ENCODE data around the gene PKP4. TPM values are rescaled to one million over a fixed set of nuclear protein-coding genes. Genes with fewer than 3 reads are reported as not detected.

Gene PKP4
- polyA plus RNA-seq, 6 donors from 2014 or later = 0.19 to 1.1 (median 0.55) TPM; not detected in 1

DNA sequence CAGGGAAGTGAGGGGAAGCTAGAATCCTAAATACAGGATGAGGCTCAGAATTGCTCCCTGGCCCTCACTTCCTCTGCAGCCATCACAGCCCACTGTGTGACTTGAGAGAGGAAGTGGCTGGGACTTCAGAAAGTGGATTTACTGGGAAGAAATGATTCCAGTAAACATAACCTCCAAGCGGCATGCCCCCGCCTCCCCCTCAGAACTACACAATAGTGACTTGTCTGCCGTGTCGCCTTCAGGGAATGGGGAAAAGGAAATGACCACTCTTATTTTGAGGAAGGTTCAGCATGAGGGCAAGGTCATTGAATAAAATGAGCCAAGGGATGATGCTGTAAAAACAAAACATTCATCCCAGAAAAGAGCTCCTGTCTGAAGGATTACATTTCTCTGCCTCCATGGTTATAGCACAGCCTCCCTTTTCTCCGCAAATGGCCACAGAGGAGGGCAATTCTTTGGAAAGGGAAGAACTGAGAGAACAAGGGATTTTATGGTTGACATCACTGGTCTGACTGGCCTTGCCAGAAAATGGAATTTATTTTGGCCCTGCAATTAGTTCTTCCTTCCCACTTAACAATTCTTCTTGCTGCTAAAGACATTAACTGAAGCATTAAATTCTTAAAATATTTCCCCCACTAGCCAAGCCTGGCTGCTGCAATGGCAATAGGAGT, 259.5 kb downstream of the PKP4 start:
- DNase-seq = no peak
- H3K9me3 Mint-ChIP-seq = peaks cover 0 to 17% (median 13%) of the 10 kb centered on the region in 7 donors
- no peaks in the 10 kb centered on the region for H3K4me1 Mint-ChIP-seq
- no peak overlapping the region for H3K4me3 Mint-ChIP-seq
- peaks cover 0 to 14% of the 10 kb centered on the region in 2 donors for H3K36me3 Mint-ChIP-seq
- H3K27me3 Mint-ChIP-seq = peaks cover 0 to 7% (median 4%) of the 10 kb centered on the region in 3 donors
- ATAC-seq (ENCODE audit: low read depth in 2 of 2) = no peak
- no peak overlapping the region for H3K27ac Mint-ChIP-seq

DNA sequence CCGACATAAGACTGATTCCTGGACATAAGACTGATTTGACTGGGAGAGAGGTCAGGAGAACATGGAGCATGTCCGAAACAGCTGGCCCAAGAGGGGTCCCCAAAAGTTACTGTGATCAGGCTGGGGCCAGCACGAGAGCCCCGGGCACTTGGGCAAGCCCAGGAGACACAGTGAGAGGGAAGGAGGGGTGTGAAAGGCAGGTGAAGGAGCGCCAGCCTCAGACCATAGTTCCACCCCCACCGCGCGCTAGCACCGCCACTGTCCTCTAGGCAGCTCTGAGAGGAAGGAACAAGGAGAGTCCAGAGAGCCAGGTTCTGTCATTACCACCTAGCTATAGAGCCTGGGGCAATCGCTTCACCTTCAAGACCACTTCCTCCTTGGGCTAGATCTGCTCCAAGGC, 260.2 kb downstream of the PKP4 start:
- H3K36me3 Mint-ChIP-seq = peaks cover 0 to 14% of the 10 kb centered on the region in 2 donors
- H3K4me1 Mint-ChIP-seq = no peaks in the 10 kb centered on the region
- ATAC-seq (ENCODE audit: low read depth in 2 of 2) = no peak

DNA sequence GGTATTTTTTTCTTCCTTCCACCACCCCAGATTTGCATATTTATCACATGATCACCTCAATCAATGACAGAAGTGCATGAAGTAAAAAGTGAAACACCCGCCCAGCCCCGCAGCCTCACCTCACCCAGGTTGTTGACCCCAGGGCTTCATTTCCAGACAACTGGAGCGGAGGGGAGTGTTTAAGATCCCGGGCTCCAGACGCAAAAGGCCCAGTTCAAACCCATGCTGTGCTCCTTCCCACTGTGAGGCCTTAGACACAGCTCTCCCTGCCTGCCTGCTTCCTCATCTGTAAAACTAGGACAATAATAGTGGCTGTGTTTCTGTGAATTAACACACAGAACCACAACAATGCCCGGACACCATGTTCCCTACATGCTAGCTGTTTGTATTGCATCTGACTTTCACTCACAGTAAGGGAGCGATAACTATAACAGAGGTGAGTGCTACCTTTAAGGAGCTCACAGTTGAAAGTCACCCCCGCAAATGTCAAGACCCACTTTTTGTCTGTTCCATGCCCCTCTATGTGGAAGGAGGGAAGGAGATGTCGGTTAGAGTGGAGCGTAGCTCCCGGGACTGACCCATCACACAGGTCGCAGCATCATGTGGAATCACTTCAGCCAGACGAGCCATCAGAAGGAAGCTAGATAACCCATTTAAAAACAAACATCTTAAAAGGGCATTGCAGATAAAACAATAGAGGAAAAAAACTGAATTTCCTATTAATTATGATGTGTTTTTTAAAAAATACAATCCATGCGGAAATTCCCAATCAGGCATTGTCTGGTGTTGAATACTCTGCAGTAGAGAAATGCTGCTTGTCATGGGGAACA, 260.8 kb downstream of the PKP4 start:
- DNase-seq = no peak
- ATAC-seq (ENCODE audit: low read depth in 2 of 2) = no peak
- Mint-ChIP-seq H3K9me3 (peaks cover 0 to 17% (median 11%) of the 10 kb centered on the region in 7 donors), H3K27ac (no peak overlapping the region), H3K27me3 (peaks cover 0 to 7% (median 4%) of the 10 kb centered on the region in 3 donors), H3K4me1 (no peaks in the 10 kb centered on the region), H3K36me3 (peaks cover 0 to 14% of the 10 kb centered on the region in 2 donors), H3K4me3 (peak overlapping the region in 1 of 8 donors; percentile 65)

More for the DNA sequence above, 260.2 kb downstream of the PKP4 start:
- peaks cover 0 to 17% (median 13%) of the 10 kb centered on the region in 7 donors for H3K9me3 Mint-ChIP-seq
- no peak overlapping the region for H3K27ac Mint-ChIP-seq
- no peak for DNase-seq
- H3K27me3 Mint-ChIP-seq = peaks cover 0 to 7% (median 4%) of the 10 kb centered on the region in 3 donors
- no peak overlapping the region for H3K4me3 Mint-ChIP-seq

DNA sequence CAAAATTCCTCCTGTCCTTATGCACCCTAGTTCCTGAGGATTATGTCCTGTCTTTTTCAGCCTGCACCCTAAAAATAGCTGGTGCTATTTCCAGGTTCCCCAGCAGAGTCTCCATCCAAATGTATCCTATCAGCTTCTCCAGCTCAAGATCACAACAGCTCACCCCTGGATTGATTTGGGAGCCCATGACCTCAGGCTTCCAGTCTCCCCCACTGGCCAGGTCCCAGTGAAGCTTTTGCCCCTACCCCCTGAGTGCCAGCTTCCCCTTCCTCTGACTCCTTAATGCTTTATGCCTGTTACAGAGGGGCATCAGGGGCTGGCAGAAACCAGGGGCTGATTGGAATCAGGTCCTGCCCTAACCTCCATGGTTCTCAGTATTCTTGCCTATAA, 261.4 kb downstream of the PKP4 start:
- no peak overlapping the region for H3K4me3 Mint-ChIP-seq
- ATAC-seq (ENCODE audit: low read depth in 2 of 2) = no peak
- H3K9me3 Mint-ChIP-seq = peaks cover 0 to 12% (median 8%) of the 10 kb centered on the region in 7 donors
- peaks cover 0 to 6% (median 4%) of the 10 kb centered on the region in 3 donors for H3K27me3 Mint-ChIP-seq
- no peaks in the 10 kb centered on the region for H3K4me1 Mint-ChIP-seq
- no peak for DNase-seq
- peaks cover 0 to 9% of the 10 kb centered on the region in 2 donors for H3K36me3 Mint-ChIP-seq
- no peak overlapping the region for H3K27ac Mint-ChIP-seq

DNA sequence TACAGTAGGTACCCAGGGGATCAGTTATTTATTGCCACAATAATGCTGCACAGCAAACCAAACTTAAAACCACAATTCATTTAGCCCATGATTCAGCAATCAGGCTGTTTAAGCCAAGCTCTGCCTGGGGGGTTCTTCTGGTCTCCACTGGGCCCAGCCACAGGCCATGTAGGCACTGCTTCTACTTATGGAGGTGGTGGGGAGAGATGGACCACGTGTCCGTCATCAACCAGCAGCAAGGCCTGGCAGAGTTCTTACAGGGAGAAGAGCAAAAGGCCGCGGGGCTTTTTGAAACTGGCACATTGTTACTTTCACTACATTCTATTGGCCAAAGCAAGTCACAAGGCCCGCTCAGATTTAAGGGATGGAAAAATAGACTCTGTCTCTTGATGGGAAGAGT, 262.1 kb downstream of the PKP4 start:
- no peak overlapping the region for H3K27ac Mint-ChIP-seq
- DNase-seq = no peak
- no peak overlapping the region for H3K4me3 Mint-ChIP-seq
- ATAC-seq (ENCODE audit: low read depth in 2 of 2) = no peak
- peaks cover 0 to 3% of the 10 kb centered on the region in 2 donors for H3K36me3 Mint-ChIP-seq
- H3K9me3 Mint-ChIP-seq = peaks cover 0 to 5% (median 4%) of the 10 kb centered on the region in 7 donors
- H3K27me3 Mint-ChIP-seq = peaks cover 0 to 4% (median 0%) of the 10 kb centered on the region in 3 donors
- no peaks in the 10 kb centered on the region for H3K4me1 Mint-ChIP-seq

DNA sequence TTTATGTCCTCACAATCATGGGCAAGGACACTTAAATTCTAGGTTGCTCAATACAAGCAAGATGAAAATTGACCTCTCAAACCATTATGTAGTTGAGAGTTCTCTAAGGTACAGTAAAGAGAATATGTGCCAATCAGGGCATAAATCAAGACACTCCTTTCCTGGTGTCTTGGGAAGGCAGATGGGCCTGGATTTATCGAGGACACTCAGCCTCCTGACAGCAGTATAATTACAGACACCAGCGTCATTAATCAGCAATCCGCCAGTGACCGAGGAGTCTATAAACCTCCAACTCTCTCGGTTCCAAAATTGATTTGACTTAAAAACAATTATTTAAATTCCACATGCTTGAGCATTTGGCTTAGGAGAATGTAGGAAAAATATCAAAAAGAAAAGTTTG, 262.7 kb downstream of the PKP4 start:
- Mint-ChIP-seq H3K9me3 (no peaks in the 10 kb centered on the region), H3K27me3 (peaks cover 0 to 4% (median 0%) of the 10 kb centered on the region in 3 donors), H3K27ac (no peak overlapping the region), H3K4me1 (no peaks in the 10 kb centered on the region), H3K4me3 (no peak overlapping the region), H3K36me3 (no peaks in the 10 kb centered on the region)
- DNase-seq (no peak), ATAC-seq (ENCODE audit: low read depth in 2 of 2) (no peak)

DNA sequence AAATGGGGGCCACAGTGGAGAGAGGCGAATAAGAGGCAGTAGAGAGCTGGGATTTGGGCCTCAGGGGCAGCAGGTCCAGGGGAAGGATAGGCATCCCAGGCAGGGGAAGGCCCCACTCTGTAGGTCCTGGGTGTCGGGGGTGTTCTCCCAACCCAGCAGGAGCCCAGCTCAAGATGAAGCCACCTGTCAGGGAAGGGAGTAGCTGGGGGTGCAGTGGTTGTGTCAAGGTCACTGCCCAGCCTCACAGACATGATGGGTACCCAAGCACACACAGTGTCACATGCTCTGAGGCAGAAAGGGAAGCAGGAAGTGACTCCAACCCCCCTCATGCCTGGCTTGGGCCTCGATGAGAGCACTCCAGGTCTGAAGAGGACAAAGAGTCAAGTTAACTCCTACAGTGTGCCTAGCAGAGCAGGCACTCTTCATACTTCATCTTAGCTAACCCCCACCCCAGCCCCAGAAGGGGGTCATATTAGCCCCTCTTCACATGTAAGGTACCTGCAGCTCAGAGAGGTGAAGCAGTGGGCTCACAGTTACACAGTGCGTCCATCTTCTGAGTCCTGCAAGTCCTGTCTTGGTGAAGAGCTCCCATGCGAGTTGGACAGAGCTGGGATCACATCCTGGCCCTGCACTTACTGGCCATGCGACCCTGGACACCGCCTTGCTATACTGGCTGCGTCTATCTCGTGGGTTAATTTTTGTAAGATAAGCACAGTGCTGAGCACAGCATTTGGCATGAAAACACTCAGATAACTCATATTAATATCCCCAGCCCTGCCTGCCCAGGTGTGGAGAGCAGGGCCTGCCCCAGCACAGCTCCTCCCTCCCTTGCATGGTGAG, 265.7 kb downstream of the PKP4 start:
- no peaks in the 10 kb centered on the region for H3K9me3 Mint-ChIP-seq
- ATAC-seq (ENCODE audit: low read depth in 2 of 2) (no peak), DNase-seq (no peak)
- no peak overlapping the region for H3K27ac Mint-ChIP-seq
- peaks cover 0 to 4% (median 0%) of the 10 kb centered on the region in 3 donors for H3K27me3 Mint-ChIP-seq
- no peaks in the 10 kb centered on the region for H3K4me1 Mint-ChIP-seq
- H3K36me3 Mint-ChIP-seq = no peaks in the 10 kb centered on the region
- no peak overlapping the region for H3K4me3 Mint-ChIP-seq

DNA sequence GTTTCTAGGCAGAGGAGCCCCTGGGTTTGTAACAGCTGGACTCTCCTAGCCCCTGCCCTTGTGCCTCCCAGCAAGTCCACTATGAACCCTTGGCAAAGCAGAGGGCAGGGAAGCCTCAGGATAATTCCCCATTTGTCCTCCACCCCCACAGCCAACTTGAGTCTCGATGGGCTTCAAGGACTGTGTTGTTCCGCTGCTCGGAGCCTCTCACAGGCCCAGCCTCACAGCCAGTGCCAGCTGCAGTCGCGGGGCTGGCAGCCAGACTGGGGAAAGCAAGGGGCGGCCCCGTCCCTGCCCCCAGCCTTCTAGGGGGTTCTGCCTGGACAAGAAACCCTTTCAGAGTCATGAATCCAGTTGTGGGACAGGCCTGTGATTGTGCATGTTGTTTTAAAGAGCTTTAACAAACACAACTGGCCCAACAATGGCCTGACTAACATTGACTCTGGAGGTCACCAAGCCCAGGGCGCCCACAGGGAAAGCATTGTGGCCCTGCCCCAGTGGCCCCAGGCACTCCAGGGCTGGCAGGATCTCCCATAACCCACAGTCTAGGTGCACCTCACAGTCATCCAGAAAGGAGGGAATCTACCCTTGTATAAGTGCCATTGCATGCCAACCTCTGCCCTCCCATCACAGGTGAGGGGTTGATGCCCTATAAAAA, 266.6 kb downstream of the PKP4 start:
- DNase-seq (no peak), ATAC-seq (ENCODE audit: low read depth in 2 of 2) (no peak)
- H3K27ac Mint-ChIP-seq = no peak overlapping the region
- H3K27me3 Mint-ChIP-seq = peaks cover 0 to 4% (median 0%) of the 10 kb centered on the region in 3 donors
- no peaks in the 10 kb centered on the region for H3K9me3 Mint-ChIP-seq
- H3K4me1 Mint-ChIP-seq = no peaks in the 10 kb centered on the region
- H3K4me3 Mint-ChIP-seq = no peak overlapping the region
- no peaks in the 10 kb centered on the region for H3K36me3 Mint-ChIP-seq

DNA sequence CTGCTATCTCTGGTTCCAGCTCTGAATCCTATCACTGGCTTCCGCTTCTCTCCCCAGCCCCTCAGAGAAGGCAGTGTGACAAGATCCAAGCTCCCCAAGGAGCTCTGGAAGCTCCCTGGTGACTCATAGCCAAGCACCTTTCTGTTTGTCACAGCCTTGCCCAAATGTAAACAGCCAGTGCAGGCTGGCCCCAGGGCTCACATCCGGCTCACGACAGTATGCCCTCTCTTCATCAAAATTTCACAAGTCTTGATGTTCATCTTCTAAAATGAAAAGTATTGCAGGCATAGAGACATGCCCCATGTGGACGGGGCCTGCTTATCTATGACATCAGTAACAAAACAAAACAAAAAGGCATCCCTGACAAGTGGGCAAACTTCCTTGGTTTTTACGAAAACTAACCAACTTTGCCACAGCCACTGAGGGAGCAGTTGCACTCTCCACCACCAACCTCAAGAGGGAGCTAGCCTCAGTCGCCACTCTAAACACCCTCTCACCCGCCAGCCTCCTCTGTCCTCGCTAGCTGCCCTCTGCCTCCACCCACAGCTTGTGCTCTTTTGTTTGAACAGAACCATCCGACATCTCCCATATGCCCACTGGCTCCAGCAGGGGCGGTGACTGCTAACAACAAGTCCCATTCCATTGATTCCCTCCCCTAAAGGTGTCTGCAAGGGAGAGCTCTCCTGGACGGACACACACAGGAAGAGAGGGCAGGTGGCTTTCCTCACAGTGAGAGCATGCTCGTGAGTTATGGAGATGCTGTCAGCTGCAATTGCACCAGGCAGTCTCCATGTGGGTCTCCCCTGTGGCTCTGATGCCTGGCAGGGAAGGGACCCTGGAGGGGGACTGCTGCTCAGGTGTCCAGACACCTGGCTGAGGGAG, 267.4 kb downstream of the PKP4 start:
- ATAC-seq (ENCODE audit: low read depth in 2 of 2) (no peak), DNase-seq (no peak)
- Mint-ChIP-seq H3K27me3 (peaks cover 0 to 4% (median 0%) of the 10 kb centered on the region in 3 donors), H3K27ac (peak overlapping the region in 1 of 6 donors; percentile 1), H3K4me1 (no peaks in the 10 kb centered on the region), H3K4me3 (no peak overlapping the region), H3K36me3 (no peaks in the 10 kb centered on the region), H3K9me3 (no peaks in the 10 kb centered on the region)

DNA sequence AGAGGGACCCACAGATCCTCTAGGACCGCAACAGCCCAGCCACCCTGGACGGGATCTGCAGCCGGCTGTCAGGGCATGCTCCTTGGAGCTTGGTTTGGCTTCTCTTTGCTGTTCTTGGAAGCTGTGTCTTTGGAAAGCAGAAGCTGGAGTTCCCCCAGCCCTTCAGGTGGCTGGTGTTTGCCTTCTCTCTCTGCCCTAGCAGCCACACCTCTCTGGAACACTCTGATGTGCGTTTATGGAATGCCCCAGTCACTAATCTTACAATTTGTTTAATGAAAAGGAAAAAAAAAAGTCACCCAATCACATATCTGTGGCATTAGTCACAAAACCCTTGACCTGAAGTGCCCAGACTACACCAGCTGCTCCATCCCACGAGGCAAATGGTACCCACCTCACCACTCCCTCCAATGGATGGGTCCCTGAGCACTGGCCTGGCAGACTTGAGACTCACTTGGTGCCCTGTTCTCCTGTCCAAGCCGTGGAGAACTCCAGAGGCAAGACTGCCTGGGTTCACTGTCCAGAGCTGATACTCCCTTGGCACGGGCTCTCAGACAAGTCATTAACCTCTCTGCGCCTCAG, 268.1 kb downstream of the PKP4 start:
- DNase-seq = no peak
- peaks cover 0 to 4% (median 0%) of the 10 kb centered on the region in 3 donors for H3K27me3 Mint-ChIP-seq

DNA sequence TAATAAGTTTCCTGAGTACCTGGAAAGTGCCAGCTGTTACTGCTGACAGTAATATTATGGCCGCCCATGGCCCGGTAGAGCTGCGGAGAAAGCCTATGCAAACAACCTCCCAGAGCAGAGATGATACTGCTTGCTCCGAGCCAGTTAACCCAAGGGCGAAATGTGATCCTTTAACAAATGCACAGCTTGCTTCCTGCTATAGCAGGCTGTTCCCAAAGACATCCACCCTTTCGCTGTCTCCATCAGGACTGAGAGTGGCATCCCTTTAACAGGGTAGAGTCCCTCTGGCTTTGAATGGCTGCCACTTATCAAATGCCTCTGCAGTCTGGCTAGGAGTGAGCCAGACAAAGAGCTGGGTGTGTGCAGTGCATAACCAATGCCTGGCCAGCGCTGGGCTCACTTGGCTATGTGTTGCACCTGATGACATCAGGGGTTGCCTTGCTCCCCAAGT, 268.7 kb downstream of the PKP4 start:
- H3K36me3 Mint-ChIP-seq = no peaks in the 10 kb centered on the region
- no peaks in the 10 kb centered on the region for H3K4me1 Mint-ChIP-seq
- H3K9me3 Mint-ChIP-seq = no peaks in the 10 kb centered on the region
- no peak overlapping the region for H3K4me3 Mint-ChIP-seq
- peaks cover 0 to 3% (median 0%) of the 10 kb centered on the region in 3 donors for H3K27me3 Mint-ChIP-seq
- ATAC-seq (ENCODE audit: low read depth in 2 of 2) = no peak
- DNase-seq = no peak
- no peak overlapping the region for H3K27ac Mint-ChIP-seq

More for the DNA sequence above, 268.1 kb downstream of the PKP4 start:
- Mint-ChIP-seq H3K9me3 (no peaks in the 10 kb centered on the region), H3K4me1 (no peaks in the 10 kb centered on the region), H3K27ac (no peak overlapping the region), H3K4me3 (no peak overlapping the region), H3K36me3 (no peaks in the 10 kb centered on the region)
- ATAC-seq (ENCODE audit: low read depth in 2 of 2) = no peak
